Stomach (tissue), 4 donors: ENCODE data around the gene ARID1B.

Source experiments
- EP300 ChIP-seq: sonication (generic); formaldehyde crosslinking; IDR thresholded peaks from one replicate; pipeline ENCODE4 v1.6.1; 2017; ENCODE audit warnings: antibody characterized with exemption
- POLR2A ChIP-seq, 4 donors: fragments of 450-650 bp; IDR thresholded peaks; one replicate each; pipeline ENCODE4 v1.6.1; 2016; ENCODE audit warnings: antibody characterized with exemption in 4 of 4, control low read depth in 2 of 4, mild to moderate bottlenecking in 1 of 4, moderate library complexity in 1 of 4
- POLR2AphosphoS5 ChIP-seq, 3 donors: sonication (generic); formaldehyde crosslinking; IDR thresholded peaks; one replicate each; pipeline ENCODE4 v1.6.1; 2016; ENCODE audit warnings: antibody characterized with exemption in 3 of 3
- TF ChIP-seq, protein P1 (sequence below), 7 experiments: fragments of 450-650 bp in 4 of 7; fragments of 200-600 bp in 3 of 7; sonication (generic) in 3 of 7; IDR thresholded peaks; one replicate each; pipeline ENCODE4 v1.5.1; 2016 to 2019; ENCODE audit warnings: antibody characterized with exemption in 7 of 7, control low read depth in 2 of 7, mild to moderate bottlenecking in 1 of 7

DNA sequence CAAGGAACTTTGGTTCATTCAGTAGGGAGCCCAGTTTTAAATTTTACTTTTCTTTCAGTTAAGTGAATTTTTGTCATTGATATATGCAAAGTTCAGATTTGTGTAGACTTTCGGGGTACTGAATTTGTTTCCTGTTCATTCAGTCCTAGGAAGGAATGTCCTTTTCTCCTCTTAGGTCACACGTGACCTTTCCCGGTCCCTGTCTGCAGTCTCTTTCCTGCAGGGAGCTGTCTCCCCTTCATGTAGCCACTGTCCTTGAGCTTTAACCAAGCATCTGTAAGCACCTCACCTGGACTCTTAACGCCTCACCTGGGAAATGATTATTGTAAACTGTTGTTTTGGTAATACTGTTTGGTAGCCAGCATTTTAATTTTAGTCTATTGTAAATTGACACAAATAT lies 190.7 kb downstream of the ARID1B start:
- TF ChIP-seq, protein P1, sequence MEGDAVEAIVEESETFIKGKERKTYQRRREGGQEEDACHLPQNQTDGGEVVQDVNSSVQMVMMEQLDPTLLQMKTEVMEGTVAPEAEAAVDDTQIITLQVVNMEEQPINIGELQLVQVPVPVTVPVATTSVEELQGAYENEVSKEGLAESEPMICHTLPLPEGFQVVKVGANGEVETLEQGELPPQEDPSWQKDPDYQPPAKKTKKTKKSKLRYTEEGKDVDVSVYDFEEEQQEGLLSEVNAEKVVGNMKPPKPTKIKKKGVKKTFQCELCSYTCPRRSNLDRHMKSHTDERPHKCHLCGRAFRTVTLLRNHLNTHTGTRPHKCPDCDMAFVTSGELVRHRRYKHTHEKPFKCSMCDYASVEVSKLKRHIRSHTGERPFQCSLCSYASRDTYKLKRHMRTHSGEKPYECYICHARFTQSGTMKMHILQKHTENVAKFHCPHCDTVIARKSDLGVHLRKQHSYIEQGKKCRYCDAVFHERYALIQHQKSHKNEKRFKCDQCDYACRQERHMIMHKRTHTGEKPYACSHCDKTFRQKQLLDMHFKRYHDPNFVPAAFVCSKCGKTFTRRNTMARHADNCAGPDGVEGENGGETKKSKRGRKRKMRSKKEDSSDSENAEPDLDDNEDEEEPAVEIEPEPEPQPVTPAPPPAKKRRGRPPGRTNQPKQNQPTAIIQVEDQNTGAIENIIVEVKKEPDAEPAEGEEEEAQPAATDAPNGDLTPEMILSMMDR (IDR thresholded peaks at IDR 0.05), result no peak
- TF ChIP-seq POLR2A (IDR thresholded peaks at IDR 0.05) (no peak), POLR2AphosphoS5 (IDR thresholded peaks at IDR 0.05) (no peak), EP300 (no peak)
